HL-60/S4 treated with retinoic acid at 250 ng/mL for 4 days and 3 days (cell line): ENCODE measurements around the gene DHRS12.

Experiments
- in situ Hi-C: fragments of 300-500 bp; cut with MboI; formaldehyde crosslinking; loops from 2 replicates; pipeline ENCODE4 v1.7.0; 2022; ENCODE audit warnings: low sequenced_read_pairs

DHRS12 gene

DNA sequence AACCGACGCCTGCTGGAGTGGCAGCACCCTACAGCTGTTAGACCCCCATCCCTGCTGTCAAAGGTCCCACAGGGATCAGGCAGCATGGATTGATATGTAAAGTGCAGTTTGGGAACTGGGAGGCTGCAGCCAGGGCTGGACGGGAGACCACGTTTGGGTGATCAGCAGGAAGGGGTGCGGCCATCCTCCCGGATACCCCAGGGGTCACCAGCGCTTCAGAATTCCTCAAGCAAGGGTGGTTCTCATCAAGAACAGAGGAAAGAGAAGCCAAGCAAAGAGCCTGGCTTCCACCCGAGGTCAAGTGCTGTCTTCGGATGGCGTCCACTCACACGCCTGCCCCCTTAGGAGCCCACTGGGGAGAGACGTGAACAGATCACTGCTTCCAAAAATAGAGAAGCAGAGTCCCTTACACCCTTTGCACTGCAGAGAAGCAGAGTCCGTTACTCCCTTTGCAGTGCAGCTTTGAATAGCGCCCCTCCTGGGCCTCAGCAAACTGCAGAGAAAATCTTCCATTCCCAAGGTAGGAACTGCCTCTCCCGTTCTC is 35.5 kb downstream of the DHRS12 start:
- in situ Hi-C loops: loop anchor here (25.0 kb wide), 1 partner anchor 331 kb away; no protein-coding TSS in a partner anchor

DNA sequence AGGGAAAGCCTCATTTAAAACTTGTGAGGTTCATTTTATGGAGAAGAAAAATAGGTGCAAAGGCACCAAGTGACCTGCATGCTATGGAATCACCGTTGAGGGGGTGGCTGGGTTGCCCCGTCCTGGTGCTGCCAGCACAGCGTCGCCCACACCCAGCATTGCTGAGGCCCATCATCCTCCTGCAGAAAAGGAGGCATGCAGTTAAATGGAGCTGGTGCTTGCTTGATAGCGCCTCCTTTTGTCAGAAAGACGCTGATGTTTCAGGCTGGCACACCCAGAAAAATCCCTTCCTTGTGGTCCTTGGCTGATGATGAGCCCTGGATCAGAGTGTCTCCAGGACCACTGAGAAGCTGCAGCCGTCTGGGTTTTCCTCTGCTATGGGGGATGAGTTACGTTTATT is 36.9 kb downstream of the DHRS12 start:
- in situ Hi-C loops: loop anchor here (25.0 kb wide), 1 partner anchor 330 kb away; no protein-coding TSS in a partner anchor

- in situ Hi-C loops: loop anchor here (25.0 kb wide), 1 partner anchor 328 kb away; no protein-coding TSS in a partner anchor
These were observed 38.8 kb downstream of the DHRS12 start for GRCh38 chr13:51765142-51765515.

GRCh38 chr13:51764184-51765141 is 39.5 kb downstream of the DHRS12 start:
- in situ Hi-C loops: loop anchor here (25.0 kb wide), 1 partner anchor 327 kb away; no protein-coding TSS in a partner anchor

DNA sequence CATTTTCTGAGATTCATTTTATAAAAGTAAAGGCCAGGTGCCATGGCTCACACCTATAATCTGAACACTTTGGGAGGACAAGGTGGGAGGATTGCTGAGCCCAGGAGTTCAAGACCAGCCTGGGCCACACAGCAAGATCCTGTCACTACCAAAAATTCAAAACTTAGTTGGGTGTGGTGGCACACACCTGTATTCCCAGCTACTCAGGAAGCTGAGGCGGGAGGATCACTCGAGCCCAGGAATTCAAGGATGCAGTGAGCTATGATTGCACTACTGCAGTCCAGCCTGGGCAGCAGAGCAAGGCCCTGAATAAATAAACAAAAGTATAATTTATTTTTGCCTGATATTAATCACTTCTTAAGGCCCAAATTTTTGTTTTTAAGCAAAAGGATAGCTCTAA is 40.5 kb downstream of the DHRS12 start:
- in situ Hi-C loops: loop anchor here (25.0 kb wide), 1 partner anchor 326 kb away; no protein-coding TSS in a partner anchor

DNA sequence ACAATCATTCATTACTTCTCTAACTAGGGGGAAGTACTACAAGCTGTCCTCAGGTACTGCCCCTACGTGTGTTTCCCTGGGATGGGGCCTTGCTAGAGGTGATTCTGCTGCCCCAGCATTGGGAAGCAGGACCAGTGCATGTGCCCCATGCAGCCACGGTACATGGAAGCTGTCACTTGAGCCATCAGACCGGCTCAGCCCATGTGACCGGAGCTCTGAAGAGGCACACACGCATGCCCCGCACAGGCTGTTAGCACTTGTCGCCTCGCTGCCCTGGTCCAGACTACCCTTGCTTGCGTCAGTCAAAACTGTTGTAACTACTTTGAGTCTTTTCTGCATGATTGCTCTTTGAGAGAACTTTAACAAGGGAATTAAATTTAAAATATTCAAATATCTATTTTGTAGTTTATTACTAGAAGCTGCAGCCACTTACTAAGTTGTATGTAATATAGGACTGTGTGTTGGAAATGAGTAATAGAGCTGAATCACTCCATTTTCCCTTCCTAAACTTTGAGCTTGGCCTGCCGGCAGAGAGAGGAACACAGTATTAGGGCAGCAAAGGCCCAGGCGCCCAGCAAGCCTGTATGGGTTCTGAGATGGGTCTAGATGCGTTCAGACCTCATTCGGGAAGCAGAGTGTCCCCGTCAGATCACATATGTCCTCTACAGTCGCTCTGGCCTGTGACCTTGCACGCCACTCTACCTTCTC is 42.2 kb downstream of the DHRS12 start:
- in situ Hi-C loops: loop anchor here (25.0 kb wide), 1 partner anchor 324 kb away; no protein-coding TSS in a partner anchor

GRCh38 chr13:51760592-51760991 is 43.4 kb downstream of the DHRS12 start:
- in situ Hi-C loops: loop anchor here (25.0 kb wide), 1 partner anchor 323 kb away; no protein-coding TSS in a partner anchor

GRCh38 chr13:51759240-51759639 is 44.7 kb downstream of the DHRS12 start:
- in situ Hi-C loops: loop anchor here (25.0 kb wide), 1 partner anchor 322 kb away; no protein-coding TSS in a partner anchor

DNA sequence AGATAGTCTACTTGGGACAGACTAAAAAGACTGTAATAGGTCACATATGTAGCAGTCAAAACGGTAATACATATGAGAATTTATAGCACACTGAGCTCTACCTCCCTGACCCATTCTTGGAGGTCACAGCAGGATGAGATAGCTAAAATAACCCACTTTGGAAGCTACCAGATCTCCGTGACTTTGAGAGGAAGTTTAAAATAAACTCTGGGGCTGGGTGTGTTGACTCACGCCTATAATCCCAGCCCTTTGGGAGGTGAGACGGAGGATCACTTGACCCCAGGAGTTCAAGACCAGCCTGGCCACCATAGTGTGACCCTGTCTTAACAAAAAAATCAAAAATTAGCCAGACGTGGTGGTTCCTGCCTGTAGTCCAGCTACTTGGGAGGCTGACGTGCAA is 45.3 kb downstream of the DHRS12 start:
- in situ Hi-C loops: loop anchor here (25.0 kb wide), 1 partner anchor 321 kb away; no protein-coding TSS in a partner anchor

DNA sequence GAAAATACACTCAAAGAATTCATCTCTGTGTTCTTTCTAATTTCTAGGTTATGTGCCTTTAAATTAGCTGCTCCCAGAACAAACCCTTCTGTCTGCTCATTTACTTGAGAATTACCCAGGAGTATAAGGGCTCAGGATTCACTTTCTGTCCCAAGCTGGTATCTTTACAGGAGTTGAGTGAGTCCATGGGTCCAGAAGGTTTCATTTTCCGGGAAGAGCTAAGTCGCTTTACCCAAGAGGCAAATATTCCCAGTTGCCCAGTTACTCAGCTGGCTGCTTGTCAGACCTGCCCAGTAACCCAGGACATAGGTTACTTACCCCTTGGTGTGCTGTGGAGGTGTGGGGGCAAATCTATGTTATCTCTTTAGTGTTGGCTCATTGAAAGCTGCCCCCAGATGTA is 47.3 kb downstream of the DHRS12 start:
- in situ Hi-C loops: loop anchor here (25.0 kb wide), 1 partner anchor 319 kb away; no protein-coding TSS in a partner anchor

DNA sequence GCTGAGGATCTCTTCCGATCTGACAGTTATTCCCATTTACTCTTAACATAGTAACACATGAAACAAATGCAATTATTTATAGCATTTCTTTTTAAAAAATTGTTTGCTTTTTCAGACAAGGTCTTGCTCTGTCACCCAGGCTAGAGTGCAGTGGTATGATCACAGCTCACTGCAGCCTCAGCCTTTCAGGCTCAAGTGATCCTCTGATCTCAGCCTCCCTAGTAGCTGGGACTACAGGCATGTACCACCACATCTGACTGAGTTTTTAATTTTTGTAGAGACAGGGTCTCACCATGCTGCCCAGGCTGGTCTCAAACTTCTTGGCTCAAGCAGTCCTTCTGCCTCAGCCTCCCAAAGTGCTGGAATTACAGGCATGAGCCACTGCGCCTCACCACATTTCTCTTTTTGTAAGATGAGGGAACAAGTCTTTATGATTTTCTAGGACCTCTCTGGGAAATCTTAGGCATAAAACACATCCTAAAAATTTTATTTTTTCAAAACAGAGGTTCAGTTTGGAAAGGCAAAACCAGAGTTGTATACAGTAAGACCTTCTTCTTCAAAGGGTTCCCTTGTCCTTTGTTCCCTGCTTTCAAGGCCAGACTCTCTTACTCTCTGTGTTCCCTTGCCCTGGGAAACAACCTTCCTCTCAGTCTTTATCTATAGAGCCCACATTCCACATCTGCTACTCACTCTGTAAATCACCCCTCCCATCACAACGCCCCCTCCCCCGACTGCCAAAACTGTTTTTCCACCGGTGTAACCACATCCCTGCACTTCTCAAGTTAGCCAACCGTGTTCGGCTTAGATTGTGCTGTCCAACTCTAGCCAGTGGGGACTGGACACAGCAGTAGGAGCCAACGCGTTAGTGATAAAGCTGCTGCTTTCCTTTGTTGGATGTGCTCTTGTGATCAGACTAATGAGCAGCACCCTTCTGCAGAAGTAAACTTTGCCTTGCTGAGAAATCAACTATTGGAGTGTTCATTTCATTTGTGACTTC is 56.2 kb downstream of the DHRS12 start:
- in situ Hi-C loops: no loop called here

GRCh38 chr13:51746802-51747201 is 57.2 kb downstream of the DHRS12 start:
- in situ Hi-C loops: no loop called here

DNA sequence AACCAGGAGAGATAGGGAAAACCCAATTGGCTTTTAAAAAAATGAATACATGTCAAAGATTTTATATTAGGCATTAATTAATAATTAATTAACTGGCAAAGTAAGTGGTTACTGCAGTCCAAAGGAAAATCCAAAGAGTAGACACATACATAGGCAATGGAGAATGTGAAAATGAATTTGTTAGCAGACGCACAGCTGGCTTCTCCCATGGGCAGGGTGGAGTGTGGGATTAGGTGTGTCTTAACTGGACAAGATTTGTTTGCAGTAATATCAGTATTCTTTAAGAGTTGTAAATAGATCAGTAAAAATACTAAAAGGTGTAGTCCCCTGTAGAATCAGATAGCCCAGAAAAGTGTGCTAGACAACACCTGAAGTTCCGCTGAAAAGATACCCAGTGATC is 58.7 kb downstream of the DHRS12 start:
- in situ Hi-C loops: no loop called here

GRCh38 chr13:51742611-51743010 is 61.4 kb downstream of the DHRS12 start:
- in situ Hi-C loops: no loop called here

DNA sequence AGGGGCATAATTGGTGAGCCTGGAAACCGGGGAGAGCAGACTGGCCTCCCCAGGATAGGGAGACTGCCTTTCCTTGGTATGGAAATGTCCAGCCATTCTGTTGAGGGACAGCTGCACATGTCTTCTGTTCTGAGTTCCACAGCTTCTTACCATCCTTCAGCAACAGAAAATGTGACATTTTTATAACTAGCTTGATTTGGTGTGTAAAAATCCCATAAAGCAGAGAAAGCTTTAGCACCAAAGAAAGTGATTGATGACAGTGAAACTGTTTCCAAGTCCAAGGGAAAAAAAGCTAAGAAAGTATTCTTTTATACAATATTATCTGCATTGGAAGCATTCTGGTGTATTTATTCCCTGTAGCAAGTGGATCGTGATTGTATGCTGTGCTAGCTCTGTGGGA is 61.9 kb downstream of the DHRS12 start:
- in situ Hi-C loops: no loop called here

DNA sequence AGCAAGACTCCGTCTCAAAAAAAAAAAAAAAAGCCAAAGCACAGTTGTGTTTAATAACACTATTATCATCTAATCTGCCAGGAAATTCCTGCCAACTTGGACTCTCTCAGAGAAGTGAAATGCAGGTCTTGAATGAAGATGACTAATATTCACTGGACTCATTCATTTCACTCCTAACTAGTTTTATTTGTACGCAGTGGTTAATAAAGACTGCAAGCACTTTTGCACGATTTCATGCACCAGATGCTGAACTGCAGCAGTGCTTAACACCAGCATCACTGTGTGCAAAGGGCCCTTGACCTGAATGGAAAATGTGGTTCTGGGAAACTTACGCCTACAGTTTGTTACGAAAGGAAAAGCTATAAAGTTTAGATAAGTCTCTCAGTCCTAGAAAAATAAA is 63.3 kb downstream of the DHRS12 start:
- in situ Hi-C loops: no loop called here

DNA sequence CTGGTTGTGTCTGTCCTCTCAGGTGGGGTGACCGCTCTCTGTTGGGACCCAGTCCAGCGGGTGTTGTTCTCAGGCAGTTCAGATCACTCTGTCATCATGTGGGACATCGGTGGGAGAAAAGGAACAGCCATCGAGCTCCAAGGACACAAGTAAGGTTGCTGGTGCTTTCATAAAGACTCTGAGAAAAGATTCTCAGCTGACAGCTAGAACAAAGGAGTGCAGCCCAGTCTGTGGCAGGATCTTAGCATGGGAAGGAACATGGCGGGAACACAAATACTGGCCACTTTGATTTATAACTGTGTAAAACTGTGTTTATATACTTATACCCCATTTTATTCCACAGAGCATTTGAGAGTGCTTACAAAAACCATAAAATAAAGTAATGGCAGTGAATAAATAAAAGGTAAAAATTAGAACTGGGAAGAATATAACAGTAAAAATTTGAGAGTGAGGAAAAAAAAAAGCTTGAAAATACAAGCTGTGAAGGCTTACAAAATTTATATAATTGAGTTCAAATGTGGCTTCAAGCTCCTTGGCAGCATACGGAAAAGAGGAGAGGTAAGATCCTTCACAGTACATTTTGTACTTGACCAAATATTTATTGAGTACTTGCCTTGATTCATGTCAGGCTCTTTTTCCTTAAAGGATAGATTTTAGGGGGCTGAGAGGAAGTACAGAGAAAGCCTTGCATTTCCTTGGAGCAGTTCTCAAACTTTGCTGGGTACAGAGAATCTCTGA is 64.8 kb downstream of the DHRS12 start:
- in situ Hi-C loops: no loop called here

- in situ Hi-C loops: no loop called here
These were observed 65.6 kb downstream of the DHRS12 start for GRCh38 chr13:51738226-51738905.

DNA sequence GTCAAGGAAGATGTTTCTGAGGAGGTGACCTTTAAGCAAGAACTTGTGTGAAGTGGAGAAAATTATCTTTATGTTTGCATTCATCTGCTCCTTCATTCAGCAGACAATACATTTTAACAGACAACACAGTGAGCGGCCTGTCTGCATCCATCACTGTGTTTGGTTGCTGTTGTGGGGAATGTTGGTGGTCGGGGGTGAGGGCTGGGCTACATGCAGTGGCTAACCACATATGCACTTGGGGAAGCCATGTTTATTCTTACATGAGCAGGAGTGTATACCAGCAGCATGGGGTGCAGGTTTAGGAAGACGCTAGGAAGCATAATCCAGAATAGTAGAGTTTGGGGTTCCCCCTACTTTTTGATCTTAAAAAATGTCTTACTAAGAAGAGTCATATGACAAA is 66.4 kb downstream of the DHRS12 start:
- in situ Hi-C loops: no loop called here
